Measurements from ENCODE around the gene NINJ1.
"Not testable (repeated sequence)": the region's sequence is repeated elsewhere in the genome, so short reads cannot be mapped to it uniquely, and the experiment has no call there.

The NINJ1 gene

GRCh38 chr9:93118863-93119702 is 15.0 kb downstream of the NINJ1 start:
- no peak for DNase-seq

- no peak for DNase-seq
These were observed 15.9 kb downstream of the NINJ1 start for GRCh38 chr9:93117924-93118862.

GRCh38 chr9:93117521-93117920 is 16.5 kb downstream of the NINJ1 start:
- DNase-seq: not testable (repeated sequence)

GRCh38 chr9:93116072-93116961 is 17.7 kb downstream of the NINJ1 start:
- DNase-seq: no peak

GRCh38 chr9:93115486-93116071 is 18.5 kb downstream of the NINJ1 start:
- no peak for DNase-seq

- no peak for DNase-seq
These were observed 19.1 kb downstream of the NINJ1 start for GRCh38 chr9:93114984-93115335.

- DNase-seq: no peak
These were observed 19.7 kb downstream of the NINJ1 start for GRCh38 chr9:93114169-93114983.

- DNase-seq: no peak
These were observed 21.1 kb downstream of the NINJ1 start for GRCh38 chr9:93112864-93113389.

GRCh38 chr9:93112116-93112863 is 21.8 kb downstream of the NINJ1 start:
- no peak for DNase-seq

GRCh38 chr9:93111371-93112115 is 22.5 kb downstream of the NINJ1 start:
- DNase-seq: no peak

- DNase-seq: no peak
These were observed 23.1 kb downstream of the NINJ1 start for GRCh38 chr9:93111001-93111370.

- no peak for DNase-seq
These were observed 23.7 kb downstream of the NINJ1 start for GRCh38 chr9:93110311-93110855.

- no peak for DNase-seq
These were observed 25.6 kb downstream of the NINJ1 start for GRCh38 chr9:93108291-93109041.

- no peak for DNase-seq
These were observed 26.3 kb downstream of the NINJ1 start for GRCh38 chr9:93107825-93108161.

- no peak for DNase-seq
These were observed 26.8 kb downstream of the NINJ1 start for GRCh38 chr9:93107151-93107824.

GRCh38 chr9:93105620-93106019 is 28.4 kb downstream of the NINJ1 start:
- DNase-seq: no peak

- DNase-seq: not testable (repeated sequence)
These were observed 33.0 kb downstream of the NINJ1 start for GRCh38 chr9:93101086-93101485.

- no peak for DNase-seq
These were observed 33.8 kb downstream of the NINJ1 start for GRCh38 chr9:93100276-93100636.

Measured in NCI-H2107 (cell line).